ENCODE data around the gene UTP20.

UTP20 gene

DNA sequence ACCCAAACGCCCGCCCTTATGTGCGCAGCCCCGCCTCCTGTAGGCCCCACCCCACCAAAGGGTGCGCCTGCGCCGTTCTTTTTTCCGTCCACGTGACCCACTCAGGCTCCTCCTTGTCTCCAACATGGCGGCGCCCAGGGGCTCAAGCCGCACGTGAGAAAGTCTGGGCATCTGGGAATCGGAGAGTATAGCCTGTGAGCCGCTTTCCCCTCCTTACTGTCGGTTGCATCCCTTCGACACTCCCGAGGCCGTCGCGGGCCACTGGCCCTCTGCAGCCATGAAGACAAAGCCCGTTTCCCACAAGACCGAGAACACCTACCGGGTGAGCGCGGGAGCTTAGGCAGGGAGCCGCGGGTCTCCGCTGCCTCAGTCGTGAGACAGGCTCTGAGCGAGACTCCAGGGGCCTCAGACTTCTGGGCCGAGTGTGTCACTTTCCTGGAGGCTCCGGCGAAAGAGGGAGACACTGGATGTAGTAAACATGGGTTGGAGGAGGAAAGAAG is at the start of gene UTP20:
Gene UTP20, plus strand, starts transcription at position 100 of the 500 bp plus-strand sequence. Its CDS starts 178 bp downstream, at position 278.
- peak; percentile 85 to 96 for DNase-seq (ENCODE audit: low read depth in 2 of 2, low spot score in 1 of 2)

DNA sequence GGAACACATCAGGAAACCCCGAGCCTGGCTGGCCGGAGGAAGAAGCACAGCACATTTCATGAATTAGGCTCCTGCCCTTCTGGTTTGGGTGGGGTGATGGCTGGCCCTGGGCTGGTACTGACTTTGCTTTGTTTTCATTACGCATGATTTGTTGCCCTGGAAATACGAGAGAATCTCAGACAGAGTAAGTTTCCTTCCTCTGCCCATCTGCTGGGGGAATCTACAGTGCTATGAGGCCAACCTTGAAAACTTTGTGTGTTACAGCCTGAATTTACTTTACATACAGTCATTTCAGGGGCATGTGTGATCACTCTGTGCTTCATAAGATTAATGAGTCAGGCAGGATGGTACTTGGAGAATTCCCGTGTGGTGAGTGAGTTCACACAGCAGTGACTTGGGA is 49.4 kb upstream of the UTP20 start:
- DNase-seq (ENCODE audit: low read depth in 2 of 2, low spot score in 1 of 2) = no peak

GRCh38 chr12:101231636-101232035 is 48.3 kb upstream of the UTP20 start:
- DNase-seq (ENCODE audit: low read depth in 2 of 2, low spot score in 1 of 2) = no peak

GRCh38 chr12:101235686-101236085 is 44.2 kb upstream of the UTP20 start:
- DNase-seq (ENCODE audit: low read depth in 2 of 2, low spot score in 1 of 2) = no peak

- DNase-seq (ENCODE audit: low read depth in 2 of 2, low spot score in 1 of 2) = no peak
Measured at GRCh38 chr12:101238306-101238705, 41.6 kb upstream of the UTP20 start.

- no peak for DNase-seq (ENCODE audit: low read depth in 2 of 2, low spot score in 1 of 2)
Measured at GRCh38 chr12:101238800-101239329, 41.0 kb upstream of the UTP20 start.

DNA sequence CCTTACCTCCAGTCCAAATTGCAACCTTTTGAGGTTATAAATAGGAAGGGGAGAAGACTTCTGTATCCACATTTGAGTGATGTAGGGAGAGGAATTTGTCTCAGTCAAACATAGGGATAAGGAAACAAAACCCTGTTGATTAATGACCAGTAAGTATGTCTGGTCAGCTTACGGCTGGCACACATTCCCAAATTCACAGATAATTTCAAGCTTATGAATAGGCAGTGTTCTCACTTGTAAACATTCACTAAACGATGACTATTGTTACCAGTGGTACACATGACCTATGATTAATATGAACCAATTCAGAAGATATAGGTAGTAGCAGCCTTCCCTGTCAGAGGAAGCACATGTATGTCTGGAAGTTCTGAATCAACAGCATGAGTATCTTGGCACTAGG is 36.8 kb upstream of the UTP20 start:
- DNase-seq (ENCODE audit: low read depth in 2 of 2, low spot score in 1 of 2) = no peak

DNA sequence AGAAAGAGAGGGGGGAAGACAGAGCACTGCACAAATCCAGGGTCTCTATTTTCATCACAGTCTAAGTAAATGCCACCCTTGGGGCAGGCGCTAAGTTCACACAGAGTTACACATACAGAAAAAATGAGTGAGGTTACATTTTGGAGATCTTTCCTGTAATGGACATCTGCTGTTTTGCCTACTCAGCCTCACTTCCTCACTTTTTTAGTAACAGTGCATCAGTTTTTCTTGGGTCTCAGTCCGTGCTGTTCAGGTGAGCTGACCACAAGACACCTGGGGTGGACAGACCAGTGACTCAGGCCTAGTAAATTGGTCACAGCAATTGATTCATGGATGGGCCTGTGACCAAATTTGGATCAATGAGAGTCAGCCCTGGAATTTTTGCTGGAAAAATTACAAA is 36.3 kb upstream of the UTP20 start:
- DNase-seq (ENCODE audit: low read depth in 2 of 2, low spot score in 1 of 2) = no peak

DNA sequence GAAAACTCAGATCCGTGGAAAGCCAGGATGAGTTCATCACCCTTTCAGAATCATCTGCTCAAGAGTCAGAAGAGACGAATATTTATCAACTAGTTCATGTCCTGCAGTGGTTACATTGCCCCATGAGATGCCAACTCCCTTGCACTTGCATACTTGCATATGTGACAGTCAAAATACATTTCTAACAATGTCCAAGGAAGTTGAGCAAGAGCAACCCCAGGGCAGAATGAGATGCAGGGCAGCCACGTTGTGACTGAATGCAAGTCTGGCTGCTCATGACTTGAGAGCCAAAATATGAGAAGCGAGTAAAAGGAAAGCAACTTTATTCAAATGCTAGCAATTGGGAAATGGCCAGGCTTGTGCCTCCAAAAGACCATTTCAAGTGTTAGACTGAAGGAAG is 23.6 kb upstream of the UTP20 start:
- no peak for DNase-seq (ENCODE audit: low read depth in 2 of 2, low spot score in 1 of 2)

- no peak for DNase-seq (ENCODE audit: low read depth in 2 of 2, low spot score in 1 of 2)
Measured at GRCh38 chr12:101257357-101257756, 22.5 kb upstream of the UTP20 start.

GRCh38 chr12:101267111-101267510 is 12.8 kb upstream of the UTP20 start:
- DNase-seq (ENCODE audit: low read depth in 2 of 2, low spot score in 1 of 2) = no peak

- DNase-seq (ENCODE audit: low read depth in 2 of 2, low spot score in 1 of 2) = no peak
Measured at GRCh38 chr12:101276433-101276832, 3.5 kb upstream of the UTP20 start.

GRCh38 chr12:101277443-101277842 is 2.5 kb upstream of the UTP20 start:
- DNase-seq (ENCODE audit: low read depth in 2 of 2, low spot score in 1 of 2) = no peak

DNA sequence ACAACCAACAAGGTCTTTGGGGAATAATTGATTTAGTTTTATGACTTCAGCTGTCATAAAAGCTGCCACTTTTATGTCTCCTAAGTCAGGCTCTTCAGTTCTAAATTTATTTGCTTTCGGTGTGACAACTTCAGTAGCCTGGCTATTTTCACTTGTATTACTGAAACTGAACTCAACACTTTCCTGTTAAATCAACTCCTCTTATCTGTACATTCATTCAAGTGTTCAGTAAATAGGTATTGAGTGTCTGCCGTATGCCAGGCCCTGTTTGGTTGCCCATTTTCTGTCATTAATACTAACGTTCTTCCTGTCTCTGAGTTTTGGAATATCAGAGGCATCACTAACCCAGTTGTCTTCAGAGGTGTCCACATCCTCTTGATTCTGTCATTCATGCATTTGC is 7.5 kb downstream of the UTP20 start:
- DNase-seq (ENCODE audit: low read depth in 2 of 2, low spot score in 1 of 2) = no peak

- DNase-seq (ENCODE audit: low read depth in 2 of 2, low spot score in 1 of 2) = no peak
Measured at GRCh38 chr12:101297661-101298060, 17.8 kb downstream of the UTP20 start.

GRCh38 chr12:101298426-101298825 is 18.5 kb downstream of the UTP20 start:
- no peak for DNase-seq (ENCODE audit: low read depth in 2 of 2, low spot score in 1 of 2)

- DNase-seq (ENCODE audit: low read depth in 2 of 2, low spot score in 1 of 2) = no peak
Measured at GRCh38 chr12:101299346-101299745, 19.4 kb downstream of the UTP20 start.

DNA sequence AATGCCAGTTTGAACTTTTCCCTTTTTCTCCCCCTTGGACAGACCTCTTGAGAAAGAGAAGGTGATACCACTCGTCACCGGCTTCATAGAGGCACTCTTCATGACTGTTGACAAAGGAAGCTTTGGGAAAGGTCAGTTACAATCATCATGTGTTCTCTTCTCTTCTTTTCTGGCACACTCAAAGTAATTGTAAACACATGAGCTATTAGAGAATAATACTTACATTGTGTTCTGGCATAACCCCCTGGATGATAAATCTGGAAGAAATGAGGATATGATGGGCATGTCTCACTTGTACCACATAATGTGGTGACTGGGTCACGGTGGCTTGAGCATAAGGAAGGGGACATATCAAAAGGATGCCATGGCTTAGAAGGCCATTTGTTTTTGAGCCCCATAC is 20.0 kb downstream of the UTP20 start:
- no peak for DNase-seq (ENCODE audit: low read depth in 2 of 2, low spot score in 1 of 2)

DNA sequence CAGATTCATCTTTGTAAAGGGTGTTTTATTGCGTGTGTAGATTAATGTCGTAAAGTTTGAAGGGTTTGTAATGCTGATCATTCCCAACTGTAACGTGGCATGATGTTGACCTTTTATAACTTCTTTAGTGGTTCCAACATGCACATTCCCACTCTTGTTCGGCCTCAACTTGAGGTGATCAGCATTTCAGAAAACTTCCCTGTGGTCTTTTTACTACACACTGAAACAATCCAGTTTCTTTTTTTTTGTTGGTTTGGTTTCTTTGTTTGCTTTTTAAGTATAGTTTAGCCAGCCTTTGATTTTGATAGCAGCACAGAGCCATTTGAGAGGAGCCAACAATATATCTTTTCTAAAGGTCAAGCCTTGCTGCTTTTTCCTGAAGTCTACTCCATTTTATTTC is 22.8 kb downstream of the UTP20 start:
- DNase-seq (ENCODE audit: low read depth in 2 of 2, low spot score in 1 of 2) = no peak

DNA sequence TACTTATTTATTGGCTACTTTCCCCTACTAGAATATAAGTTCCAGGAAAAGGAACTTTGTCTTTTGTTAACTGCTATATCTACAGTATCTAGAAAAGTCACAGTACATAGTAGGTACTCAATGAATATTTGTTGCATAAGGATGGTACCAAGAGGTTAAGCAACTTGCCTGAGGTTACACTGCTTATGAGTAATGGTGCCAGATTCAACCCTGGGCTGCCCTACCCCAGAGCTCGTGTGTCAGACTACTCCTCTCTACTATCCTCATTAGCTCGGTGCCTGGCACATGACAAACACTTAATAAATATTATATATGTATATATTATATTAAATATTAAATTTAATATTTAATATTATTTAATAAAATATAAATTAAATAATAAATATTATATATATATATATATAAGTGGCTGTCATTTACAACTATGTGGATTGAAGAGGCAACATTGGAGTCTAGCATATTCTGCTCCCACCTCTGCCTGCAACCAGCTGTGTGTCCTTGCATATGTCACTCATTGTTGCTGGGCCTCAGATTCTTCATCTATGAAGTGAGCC is 25.4 kb downstream of the UTP20 start:
- no peak for DNase-seq (ENCODE audit: low read depth in 2 of 2, low spot score in 1 of 2)

GRCh38 chr12:101305794-101306193 is 25.9 kb downstream of the UTP20 start:
- DNase-seq (ENCODE audit: low read depth in 2 of 2, low spot score in 1 of 2) = no peak

DNA sequence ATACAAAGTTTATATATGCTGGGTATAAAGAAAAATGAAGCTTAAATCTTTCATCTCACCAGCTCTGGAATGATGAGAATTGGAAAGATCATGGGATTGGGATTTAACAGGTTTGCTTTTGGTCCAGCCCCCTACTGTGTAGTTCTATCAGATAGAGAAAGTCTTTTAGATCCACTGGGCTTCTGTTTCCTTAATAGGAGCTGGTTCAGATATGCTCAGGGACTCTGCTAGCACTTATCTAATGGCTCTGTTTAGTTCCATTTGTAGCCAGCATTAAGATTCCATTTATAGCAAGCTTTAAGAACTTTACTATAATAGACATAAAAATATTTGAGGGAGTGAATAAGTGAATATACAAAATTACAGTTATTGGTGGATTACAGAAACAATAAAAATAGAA is 42.6 kb downstream of the UTP20 start:
- no peak for DNase-seq (ENCODE audit: low read depth in 2 of 2, low spot score in 1 of 2)

GRCh38 chr12:101323255-101323654 is 43.4 kb downstream of the UTP20 start:
- DNase-seq (ENCODE audit: low read depth in 2 of 2, low spot score in 1 of 2) = no peak
